Stimulated activated CD8-positive, alpha-beta memory T cell treated with anti-CD3 and anti-CD28 coated beads, Interleukin-2, amount 100 ng/mL, for 1 hour (primary cell): ENCODE data around the gene MKKS.

Source experiments
- DNase-seq, 2 donors: peaks; one replicate each; pipeline ENCODE4 v3.0.0-alpha.2; 2020; ENCODE audit warnings: low read depth in 2 of 2

MKKS gene

GRCh38 chr20:10433623-10434466 lies at the start of gene MKKS:
TSS of gene MKKS (minus strand) at chr20:10434222. CDS start at chr20:10413514, 20,708 bp downstream.
- DNase-seq: peak; percentile 74 to 76

GRCh38 chr20:10483691-10484090 lies 49.7 kb upstream of the MKKS start:
- DNase-seq: no peak

GRCh38 chr20:10481676-10482075 lies 47.7 kb upstream of the MKKS start:
- DNase-seq: no peak

- no peak for DNase-seq
These were observed 44.9 kb upstream of the MKKS start for GRCh38 chr20:10478930-10479329.

GRCh38 chr20:10478205-10478604 lies 44.2 kb upstream of the MKKS start:
- DNase-seq: no peak

GRCh38 chr20:10476319-10476724 lies 42.3 kb upstream of the MKKS start:
- no peak for DNase-seq

- no peak for DNase-seq
These were observed 41.2 kb upstream of the MKKS start for GRCh38 chr20:10475225-10475624.

- no peak for DNase-seq
These were observed 40.7 kb upstream of the MKKS start for GRCh38 chr20:10474606-10475184.

GRCh38 chr20:10472871-10473270 lies 38.8 kb upstream of the MKKS start:
- DNase-seq: no peak

GRCh38 chr20:10470276-10470675 lies 36.3 kb upstream of the MKKS start:
- no peak for DNase-seq

- DNase-seq: no peak
These were observed 35.6 kb upstream of the MKKS start for GRCh38 chr20:10469599-10469998.

GRCh38 chr20:10469056-10469455 lies 35.0 kb upstream of the MKKS start:
- no peak for DNase-seq

GRCh38 chr20:10468340-10468845 lies 34.4 kb upstream of the MKKS start:
- no peak for DNase-seq

- no peak for DNase-seq
These were observed 33.8 kb upstream of the MKKS start for GRCh38 chr20:10467681-10468339.

GRCh38 chr20:10466855-10467254 lies 32.8 kb upstream of the MKKS start:
- no peak for DNase-seq

GRCh38 chr20:10466325-10466724 lies 32.3 kb upstream of the MKKS start:
- no peak for DNase-seq

GRCh38 chr20:10465135-10465534 lies 31.1 kb upstream of the MKKS start:
- DNase-seq: no peak

GRCh38 chr20:10463622-10464021 lies 29.6 kb upstream of the MKKS start:
- no peak for DNase-seq

- DNase-seq: no peak
These were observed 28.5 kb upstream of the MKKS start for GRCh38 chr20:10462516-10462915.

- no peak for DNase-seq
These were observed 27.5 kb upstream of the MKKS start for GRCh38 chr20:10461495-10461894.

GRCh38 chr20:10454151-10454750 lies 20.2 kb upstream of the MKKS start:
- DNase-seq: no peak

GRCh38 chr20:10453241-10453640 lies 19.2 kb upstream of the MKKS start:
- no peak for DNase-seq
